ENCODE results near the gene RGL1. TPM values are rescaled to one million over a fixed set of nuclear protein-coding genes. Genes with fewer than 3 reads are reported as not detected.

Gene RGL1
- total RNA-seq, 1 donor from 2014 or later = 15.0 TPM

DNA sequence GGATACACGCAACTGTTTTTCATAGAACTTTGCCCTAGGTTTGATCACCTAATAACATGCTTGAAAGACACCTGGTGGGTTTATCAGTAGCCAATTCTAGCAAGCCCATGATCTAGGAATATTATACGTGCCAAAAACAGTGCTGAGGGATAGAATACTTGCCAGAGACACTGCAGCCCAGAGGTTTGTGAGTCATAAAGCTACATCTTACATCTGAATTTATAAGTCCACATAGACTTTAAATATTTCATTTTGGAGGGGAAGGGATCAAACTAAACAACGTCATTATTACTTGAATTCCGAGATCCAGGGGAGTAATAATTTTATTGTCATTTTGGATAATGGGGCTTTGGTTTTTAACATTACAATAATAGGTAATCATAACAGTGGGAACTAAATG, 31.7 kb downstream of the RGL1 start:
- Histone ChIP-seq H3F3A (ENCODE audit: low read depth) (peaks cover 7% of the 10 kb centered on the region), H3K27me3 (no peaks in the 10 kb centered on the region), H3K36me3 (no peaks in the 10 kb centered on the region), H3K27ac (no peak overlapping the region), H3K9ac (no peak overlapping the region), H3K4me3 (no peak overlapping the region), H3K4me1 (peaks cover 26% of the 10 kb centered on the region), H3K9me3 (ENCODE audit: low read depth) (no peaks in the 10 kb centered on the region), H2AFZ (replicated peaks) (no peak overlapping the region), H3K79me2 (ENCODE audit: low read depth) (peaks cover 4% of the 10 kb centered on the region), H4K20me1 (ENCODE audit: low read depth) (peaks cover 9% of the 10 kb centered on the region), H3K4me2 (peak overlapping the region; percentile 28)
- no peak for DNase-seq (ENCODE audit: low spot score)
- H3K27ac Mint-ChIP-seq = peak overlapping the region; percentile 42
- H3K4me1 Mint-ChIP-seq = peaks cover 22% of the 10 kb centered on the region
- H3K4me3 Mint-ChIP-seq = peak overlapping the region; percentile 17
- no peaks in the 10 kb centered on the region for H3K9me3 Mint-ChIP-seq
- H3K27me3 Mint-ChIP-seq (ENCODE audit: insufficient read depth, low read depth) = no peaks in the 10 kb centered on the region
- TF ChIP-seq EZH2 (IDR thresholded peaks at IDR 0.05) = no peak
- TF ChIP-seq, protein P1, sequence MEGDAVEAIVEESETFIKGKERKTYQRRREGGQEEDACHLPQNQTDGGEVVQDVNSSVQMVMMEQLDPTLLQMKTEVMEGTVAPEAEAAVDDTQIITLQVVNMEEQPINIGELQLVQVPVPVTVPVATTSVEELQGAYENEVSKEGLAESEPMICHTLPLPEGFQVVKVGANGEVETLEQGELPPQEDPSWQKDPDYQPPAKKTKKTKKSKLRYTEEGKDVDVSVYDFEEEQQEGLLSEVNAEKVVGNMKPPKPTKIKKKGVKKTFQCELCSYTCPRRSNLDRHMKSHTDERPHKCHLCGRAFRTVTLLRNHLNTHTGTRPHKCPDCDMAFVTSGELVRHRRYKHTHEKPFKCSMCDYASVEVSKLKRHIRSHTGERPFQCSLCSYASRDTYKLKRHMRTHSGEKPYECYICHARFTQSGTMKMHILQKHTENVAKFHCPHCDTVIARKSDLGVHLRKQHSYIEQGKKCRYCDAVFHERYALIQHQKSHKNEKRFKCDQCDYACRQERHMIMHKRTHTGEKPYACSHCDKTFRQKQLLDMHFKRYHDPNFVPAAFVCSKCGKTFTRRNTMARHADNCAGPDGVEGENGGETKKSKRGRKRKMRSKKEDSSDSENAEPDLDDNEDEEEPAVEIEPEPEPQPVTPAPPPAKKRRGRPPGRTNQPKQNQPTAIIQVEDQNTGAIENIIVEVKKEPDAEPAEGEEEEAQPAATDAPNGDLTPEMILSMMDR (IDR thresholded peaks at IDR 0.05) = no peak
- TF ChIP-seq EZH2phosphoT487 (IDR thresholded peaks at IDR 0.05) = no peak
- peaks cover 17% of the 10 kb centered on the region for H3K36me3 Mint-ChIP-seq

- DNase-seq (ENCODE audit: low spot score) = peak; percentile 62
- Histone ChIP-seq H3K9ac (no peak overlapping the region), H3F3A (ENCODE audit: low read depth) (peaks cover 7% of the 10 kb centered on the region), H3K4me2 (peak overlapping the region; percentile 28), H3K79me2 (ENCODE audit: low read depth) (peaks cover 4% of the 10 kb centered on the region), H3K36me3 (no peaks in the 10 kb centered on the region), H4K20me1 (ENCODE audit: low read depth) (peaks cover 9% of the 10 kb centered on the region), H3K27me3 (no peaks in the 10 kb centered on the region), H3K4me3 (no peak overlapping the region), H2AFZ (replicated peaks) (no peak overlapping the region), H3K27ac (peak overlapping the region; percentile 51), H3K4me1 (peaks cover 26% of the 10 kb centered on the region), H3K9me3 (ENCODE audit: low read depth) (no peaks in the 10 kb centered on the region)
- H3K36me3 Mint-ChIP-seq = peaks cover 17% of the 10 kb centered on the region
- peak overlapping the region; percentile 10 for H3K27ac Mint-ChIP-seq
- no peak overlapping the region for H3K4me3 Mint-ChIP-seq
- no peaks in the 10 kb centered on the region for H3K9me3 Mint-ChIP-seq
- H3K4me1 Mint-ChIP-seq = peaks cover 25% of the 10 kb centered on the region
- TF ChIP-seq EZH2phosphoT487 (IDR thresholded peaks at IDR 0.05) (no peak), EZH2 (IDR thresholded peaks at IDR 0.05) (no peak)
- TF ChIP-seq, protein P1 (IDR thresholded peaks at IDR 0.05) = no peak
- H3K27me3 Mint-ChIP-seq (ENCODE audit: insufficient read depth, low read depth) = no peaks in the 10 kb centered on the region
Measured at GRCh38 chr1:183837062-183837461, 32.1 kb downstream of the RGL1 start.

GRCh38 chr1:183838221-183838620, 33.3 kb downstream of the RGL1 start:
- H3F3A ChIP-seq (ENCODE audit: low read depth) = peaks cover 7% of the 10 kb centered on the region
- peaks cover 17% of the 10 kb centered on the region for H3K36me3 Mint-ChIP-seq
- no peak overlapping the region for H3K4me3 ChIP-seq

More at GRCh38 chr1:183838221-183838620, 33.3 kb downstream of the RGL1 start:
- Mint-ChIP-seq H3K27me3 (ENCODE audit: insufficient read depth, low read depth) (no peaks in the 10 kb centered on the region), H3K4me3 (no peak overlapping the region), H3K27ac (no peak overlapping the region), H3K4me1 (peaks cover 30% of the 10 kb centered on the region), H3K9me3 (no peaks in the 10 kb centered on the region)
- Histone ChIP-seq H3K27me3 (no peaks in the 10 kb centered on the region), H3K4me1 (peaks cover 26% of the 10 kb centered on the region), H3K36me3 (no peaks in the 10 kb centered on the region), H2AFZ (replicated peaks) (no peak overlapping the region), H3K9ac (no peak overlapping the region), H4K20me1 (ENCODE audit: low read depth) (peaks cover 9% of the 10 kb centered on the region), H3K79me2 (ENCODE audit: low read depth) (peaks cover 4% of the 10 kb centered on the region), H3K9me3 (ENCODE audit: low read depth) (no peaks in the 10 kb centered on the region), H3K27ac (no peak overlapping the region), H3K4me2 (no peak overlapping the region)
- TF ChIP-seq, protein P1 (IDR thresholded peaks at IDR 0.05) = no peak
- TF ChIP-seq EZH2phosphoT487 (IDR thresholded peaks at IDR 0.05) = no peak
- no peak for TF ChIP-seq EZH2 (IDR thresholded peaks at IDR 0.05)
- DNase-seq (ENCODE audit: low spot score) = no peak
